BJ (cell line): ENCODE measurements around the gene CDX2. TPM values are rescaled to one million over a fixed set of nuclear protein-coding genes. Genes with fewer than 3 reads are reported as not detected.

Source experiments
- CTCF ChIA-PET: fragments of 350-600 bp; formaldehyde crosslinking; extraction: SDS; loops from one replicate; lab custom pipeline; 2021; ENCODE audit warnings: antibody characterized with exemption, inconsistent platforms; lab: Yijun Ruan, JAX
- POLR2A ChIA-PET: fragments of 300-600 bp; sonication (Branson Sonifier 250); formaldehyde crosslinking; extraction: SDS; loops from one replicate; lab custom pipeline; 2021; ENCODE audit warnings: antibody characterized with exemption; lab: Charles Lee
- DNase-seq: peaks from one replicate; pipeline ENCODE4 v3.0.0-alpha.2; 2011; ENCODE audit warnings: low read depth
- H3K27me3 ChIP-seq: 2 replicates; pipeline ENCODE4 v1.6.0; 2011; ENCODE audit warnings: low read length; ENCODE audit not compliant: control insufficient read depth, insufficient read depth
- H3K36me3 ChIP-seq: 2 replicates; pipeline ENCODE4 v1.5.1; 2011; ENCODE audit warnings: low read length; ENCODE audit not compliant: control insufficient read depth, insufficient read depth
- H3K4me3 ChIP-seq: 2 replicates; pipeline ENCODE4 v1.5.1; 2011; ENCODE audit warnings: low read depth, mild to moderate bottlenecking, control low read depth, low read length
- CTCF ChIP-seq: IDR thresholded peaks from 2 replicates; pipeline ENCODE4 v1.5.1; 2011; ENCODE audit warnings: low read depth, mild to moderate bottlenecking, control low read depth, inconsistent platforms, low read length, moderate library complexity; ENCODE audit not compliant: insufficient read depth
- polyA plus RNA-seq: library from polyadenylated mRNA; depleted of rRNA; stranded (reverse); fragments of >200 nt; gene quantifications from 2 replicates; pipeline ENCODE4 v1.2.3, GENCODE V29; 2011

CDX2 gene
- polyA plus RNA-seq, 1 experiment: not detected

- H3K27me3 ChIP-seq: peaks cover 33% of the 10 kb centered on the region
- POLR2A ChIA-PET: no interaction called here
- CTCF ChIA-PET: no interaction called here
- H3K4me3 ChIP-seq: no peak overlapping the region
- no peak for TF ChIP-seq CTCF
- H3K36me3 ChIP-seq: no peaks in the 10 kb centered on the region
- no peak for DNase-seq
Observed at GRCh38 chr13:27959976-27960361, 9.1 kb downstream of the CDX2 start.

GRCh38 chr13:27956576-27957300 is 12.4 kb downstream of the CDX2 start:
- Histone ChIP-seq H3K27me3 (peaks cover 26% of the 10 kb centered on the region), H3K36me3 (no peaks in the 10 kb centered on the region), H3K4me3 (no peak overlapping the region)
- no peak for DNase-seq
- no peak for TF ChIP-seq CTCF
- ChIA-PET CTCF (interaction anchor here (1.2 kb wide), 1 partner anchor 595 kb away, joined by 4 read pairs; no protein-coding TSS in a partner anchor), POLR2A (no interaction called here)

GRCh38 chr13:27955014-27955591 is 14.0 kb downstream of the CDX2 start:
- Histone ChIP-seq H3K27me3 (peaks cover 13% of the 10 kb centered on the region), H3K36me3 (no peaks in the 10 kb centered on the region), H3K4me3 (no peak overlapping the region)
- ChIA-PET POLR2A (no interaction called here), CTCF (interaction anchor here (1.2 to 2.8 kb wide), 16 partner anchors 8 to 701 kb away, joined by 3 to 27 read pairs (median 8); partner anchors contain the start of gene CDX2)
- no peak for TF ChIP-seq CTCF
- DNase-seq: no peak

GRCh38 chr13:27954406-27954851 is 14.7 kb downstream of the CDX2 start:
- peaks cover 13% of the 10 kb centered on the region for H3K27me3 ChIP-seq
- no peak for DNase-seq
- no peak for TF ChIP-seq CTCF
- ChIA-PET CTCF (interaction anchor here (0.6 to 2.8 kb wide), 24 partner anchors 9 to 1008 kb away, joined by 3 to 27 read pairs (median 6); partner anchors contain the start of gene CDX2), POLR2A (no interaction called here)
- no peaks in the 10 kb centered on the region for H3K36me3 ChIP-seq
- H3K4me3 ChIP-seq: peak overlapping the region; percentile 43

GRCh38 chr13:27953676-27954405 is 15.3 kb downstream of the CDX2 start:
- DNase-seq: no peak
- ChIA-PET POLR2A (no interaction called here), CTCF (interaction anchor here (0.6 to 2.8 kb wide), 29 partner anchors 8 to 1007 kb away, joined by 3 to 27 read pairs (median 4); partner anchors contain the start of gene CDX2)
- peak; percentile 55 for TF ChIP-seq CTCF
- Histone ChIP-seq H3K27me3 (peaks cover 13% of the 10 kb centered on the region), H3K36me3 (no peaks in the 10 kb centered on the region), H3K4me3 (peak overlapping the region; percentile 43)
